IPS-11a (cell line): ENCODE data around the gene PDZD2.

Experiments
- H3K4me3 ChIP-seq: one replicate; pipeline ENCODE4 v1.5.1; 2013; ENCODE audit warnings: low read depth, low read length, control low read depth

Gene PDZD2

DNA sequence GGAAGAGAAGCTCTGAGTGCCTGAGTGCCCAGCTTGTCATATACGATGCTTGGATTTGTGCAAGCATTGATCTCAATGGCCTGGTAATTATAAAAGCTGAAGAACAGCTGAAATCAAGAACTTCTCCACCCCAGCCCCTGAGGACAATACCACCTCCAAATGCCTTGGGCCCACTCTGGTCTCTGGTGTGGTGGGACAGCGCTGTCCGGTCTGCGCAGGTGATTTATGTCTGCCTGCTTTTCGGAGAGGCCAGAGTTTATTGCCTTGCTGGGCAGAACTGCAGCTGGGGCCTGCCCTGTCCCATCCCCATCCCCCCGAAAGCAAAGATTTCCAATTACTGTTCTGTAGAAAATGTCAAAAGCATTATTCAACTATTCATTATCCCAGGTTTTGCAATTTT is 1.1 kb upstream of the PDZD2 start:
- no peak overlapping the region for H3K4me3 ChIP-seq

DNA sequence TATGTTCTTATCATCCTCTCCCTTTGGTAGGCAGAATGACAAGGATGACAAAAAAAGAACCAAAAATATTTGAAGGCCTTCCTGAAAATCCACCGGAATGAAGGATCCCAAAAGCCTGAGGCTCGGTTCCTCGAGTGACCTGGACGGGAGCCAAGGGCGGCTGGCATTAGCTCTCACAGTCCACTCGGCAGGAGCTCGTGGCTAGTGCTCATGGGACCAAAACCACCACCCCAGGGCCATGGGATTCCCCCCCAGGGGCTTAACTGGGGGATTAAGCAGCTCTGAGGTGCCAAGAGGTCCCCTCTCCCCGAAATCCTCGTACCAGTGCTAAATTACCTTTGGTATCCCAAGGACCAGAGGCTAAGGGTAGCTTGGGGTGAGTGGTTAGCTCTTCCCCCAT is 586 bp upstream of the PDZD2 start:
- H3K4me3 ChIP-seq: peak overlapping the region; percentile 66

DNA sequence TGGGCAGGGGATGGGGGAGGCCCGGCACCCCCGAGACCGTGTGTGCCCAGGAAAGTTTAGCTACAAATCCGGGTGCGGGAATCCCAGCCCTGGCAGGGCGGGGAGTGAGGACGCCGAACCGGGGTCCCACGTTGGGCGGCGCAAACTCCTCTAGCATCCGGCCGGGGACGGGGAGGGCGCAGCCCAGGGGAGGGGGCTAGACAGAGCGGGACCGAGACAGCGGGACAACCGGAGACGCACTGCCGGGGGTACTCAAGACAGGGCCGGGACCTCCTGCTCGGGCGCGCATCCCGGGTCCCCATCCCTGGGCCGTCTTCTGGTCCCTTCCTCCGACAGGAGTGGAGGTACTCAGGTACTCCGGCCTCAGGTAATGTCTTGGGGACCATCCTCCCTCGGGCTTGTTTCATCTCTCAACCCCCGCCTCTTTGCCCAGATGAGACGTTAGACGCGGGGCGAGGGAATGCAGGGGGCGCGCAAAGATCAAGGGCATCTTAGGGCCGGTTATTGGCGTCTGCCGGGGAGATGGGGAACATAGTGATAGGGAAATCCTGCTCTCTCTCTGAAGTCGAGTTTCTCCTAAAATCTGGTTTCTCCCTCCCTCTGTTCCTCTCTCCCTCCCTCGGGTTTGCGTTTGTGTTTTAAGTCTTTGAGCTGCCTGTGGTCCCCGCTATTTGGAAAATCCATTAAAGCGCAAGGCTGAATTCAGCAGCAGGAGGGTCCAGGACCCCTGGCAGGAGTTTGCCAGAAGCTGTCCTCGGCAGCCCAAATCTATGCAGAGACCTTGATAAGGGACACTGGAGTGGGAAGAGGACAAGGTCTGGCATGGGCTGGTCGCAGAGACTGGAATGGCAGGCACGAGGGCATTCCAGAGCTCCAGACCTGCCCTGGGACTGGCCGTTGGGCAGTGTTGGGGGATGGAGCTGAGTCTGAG is 815 bp downstream of the PDZD2 start:
- H3K4me3 ChIP-seq: peak overlapping the region; percentile 66

DNA sequence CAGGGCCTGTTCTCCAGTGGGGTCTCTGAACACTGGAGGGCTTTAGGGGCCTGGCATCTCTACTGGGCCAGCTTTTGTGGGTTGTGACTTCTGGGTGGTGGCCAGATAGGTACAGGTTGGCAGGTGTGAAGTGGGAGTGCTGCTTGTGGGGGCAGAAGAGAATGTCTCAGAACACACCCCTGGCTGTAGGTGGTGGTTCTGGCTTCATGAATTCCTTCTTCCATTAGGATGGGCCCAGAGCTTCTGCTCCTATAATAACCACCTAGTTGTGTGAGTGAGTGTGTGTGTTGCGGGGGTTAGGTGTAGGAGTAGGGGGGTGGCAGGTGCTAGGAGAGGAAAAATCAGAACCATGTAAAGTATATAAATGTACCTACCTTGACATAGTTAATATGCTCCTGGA is 1.6 kb downstream of the PDZD2 start:
- no peak overlapping the region for H3K4me3 ChIP-seq

GRCh38 chr5:31641059-31641458 is 2.1 kb downstream of the PDZD2 start:
- no peak overlapping the region for H3K4me3 ChIP-seq

GRCh38 chr5:31641575-31641974 is 2.6 kb downstream of the PDZD2 start:
- no peak overlapping the region for H3K4me3 ChIP-seq

GRCh38 chr5:31645420-31646081 is 6.6 kb downstream of the PDZD2 start:
- no peak overlapping the region for H3K4me3 ChIP-seq

GRCh38 chr5:31648326-31648725 is 9.4 kb downstream of the PDZD2 start:
- no peak overlapping the region for H3K4me3 ChIP-seq

DNA sequence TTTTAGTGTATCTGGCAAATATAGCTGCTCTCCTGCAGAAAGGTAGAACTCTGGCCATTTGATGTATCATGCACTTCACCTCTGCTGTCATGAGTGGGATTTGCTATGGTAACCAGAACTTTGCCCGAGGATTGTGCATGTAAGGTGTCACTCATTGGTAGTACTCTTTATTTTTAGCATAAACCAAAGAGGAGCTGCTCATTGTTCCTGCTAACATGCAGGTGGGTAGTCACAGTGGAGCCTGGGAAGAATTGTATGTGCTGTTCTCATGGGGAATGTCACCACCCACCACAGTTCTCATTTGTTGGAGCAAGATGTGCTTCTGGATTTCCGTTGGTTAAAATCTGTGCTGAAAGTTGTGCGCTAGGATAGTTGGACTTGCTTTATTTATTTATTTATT is 12.3 kb downstream of the PDZD2 start:
- no peak overlapping the region for H3K4me3 ChIP-seq

DNA sequence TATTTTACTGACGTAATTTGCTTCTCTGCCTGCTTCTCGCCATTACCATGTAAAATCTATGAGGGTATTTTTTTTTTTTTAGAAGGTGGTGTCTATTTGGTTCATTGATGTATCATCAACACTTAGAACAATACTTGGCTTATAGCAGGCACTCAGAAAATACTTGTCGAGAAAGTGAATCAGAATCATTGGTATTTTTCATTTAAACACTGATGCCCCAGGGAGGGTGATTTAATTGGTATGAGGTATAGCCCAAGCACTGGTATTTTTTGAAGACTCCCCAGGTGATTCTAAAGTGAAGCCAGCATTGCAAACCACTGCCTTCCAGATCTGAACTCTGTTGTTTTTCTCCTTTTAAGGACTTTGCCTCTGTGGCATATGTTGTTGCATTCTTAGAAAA is 16.6 kb downstream of the PDZD2 start:
- no peak overlapping the region for H3K4me3 ChIP-seq

- no peak overlapping the region for H3K4me3 ChIP-seq
Observed at GRCh38 chr5:31656806-31657205, 17.9 kb downstream of the PDZD2 start.

GRCh38 chr5:31657315-31657979 is 18.5 kb downstream of the PDZD2 start:
- H3K4me3 ChIP-seq: no peak overlapping the region

DNA sequence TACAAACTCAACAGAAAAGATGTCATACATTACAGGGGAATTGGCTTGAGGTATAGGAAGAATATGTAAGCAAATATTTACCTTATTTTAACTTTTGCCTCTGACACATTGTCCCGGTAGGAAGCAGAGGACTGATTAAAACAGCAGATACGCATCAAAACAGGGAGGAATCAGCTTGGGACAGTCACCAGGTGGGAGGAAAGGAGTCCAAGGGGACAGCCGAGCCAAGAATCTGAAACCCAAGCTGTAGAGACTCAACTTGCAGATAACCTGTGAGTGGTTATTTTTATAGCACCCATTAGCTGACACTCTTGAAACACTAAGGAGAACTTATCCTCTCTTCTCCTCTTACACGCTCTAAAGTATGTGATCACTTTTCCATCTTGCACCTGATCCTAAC is 22.3 kb downstream of the PDZD2 start:
- no peak overlapping the region for H3K4me3 ChIP-seq

GRCh38 chr5:31663519-31663918 is 24.6 kb downstream of the PDZD2 start:
- H3K4me3 ChIP-seq: no peak overlapping the region

DNA sequence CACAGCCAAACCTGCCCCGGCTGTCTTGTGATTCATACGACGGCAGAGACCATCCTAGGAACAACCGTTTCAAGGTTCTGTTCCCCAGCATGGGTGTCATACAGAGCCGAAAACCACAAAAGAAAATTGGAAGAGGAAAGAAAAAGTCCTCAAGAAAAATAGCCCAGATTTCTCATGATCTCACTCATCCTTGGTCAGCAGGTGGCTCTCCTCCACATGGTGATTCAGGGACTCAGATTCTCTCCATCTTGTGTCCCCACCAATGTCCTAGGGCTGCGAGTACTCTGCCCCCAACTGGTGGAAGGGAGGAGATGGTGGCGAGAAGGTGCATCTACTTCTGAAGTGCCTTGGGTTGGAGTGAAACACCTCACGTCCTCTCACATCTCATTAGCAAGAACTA is 25.6 kb downstream of the PDZD2 start:
- no peak overlapping the region for H3K4me3 ChIP-seq

DNA sequence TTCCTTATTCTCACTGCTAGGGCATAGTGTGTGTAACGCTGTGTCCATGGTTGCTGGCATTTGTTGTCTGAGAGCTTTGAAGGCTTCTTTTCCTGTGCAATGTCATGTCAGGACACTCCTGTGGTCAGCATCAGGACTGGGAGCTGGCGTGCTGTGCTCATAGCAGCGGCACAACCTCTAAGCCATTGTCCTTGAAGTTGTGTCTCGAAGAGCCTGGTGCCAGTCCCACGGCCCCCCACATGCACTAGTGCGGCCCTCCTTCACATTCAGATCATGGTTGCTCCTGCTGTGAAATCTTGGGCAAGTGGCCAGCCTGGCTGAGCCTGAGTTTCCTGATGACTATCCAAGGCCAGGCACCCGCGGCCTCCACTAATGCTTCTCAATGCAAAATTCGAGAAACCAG is 32.4 kb downstream of the PDZD2 start:
- H3K4me3 ChIP-seq: no peak overlapping the region

DNA sequence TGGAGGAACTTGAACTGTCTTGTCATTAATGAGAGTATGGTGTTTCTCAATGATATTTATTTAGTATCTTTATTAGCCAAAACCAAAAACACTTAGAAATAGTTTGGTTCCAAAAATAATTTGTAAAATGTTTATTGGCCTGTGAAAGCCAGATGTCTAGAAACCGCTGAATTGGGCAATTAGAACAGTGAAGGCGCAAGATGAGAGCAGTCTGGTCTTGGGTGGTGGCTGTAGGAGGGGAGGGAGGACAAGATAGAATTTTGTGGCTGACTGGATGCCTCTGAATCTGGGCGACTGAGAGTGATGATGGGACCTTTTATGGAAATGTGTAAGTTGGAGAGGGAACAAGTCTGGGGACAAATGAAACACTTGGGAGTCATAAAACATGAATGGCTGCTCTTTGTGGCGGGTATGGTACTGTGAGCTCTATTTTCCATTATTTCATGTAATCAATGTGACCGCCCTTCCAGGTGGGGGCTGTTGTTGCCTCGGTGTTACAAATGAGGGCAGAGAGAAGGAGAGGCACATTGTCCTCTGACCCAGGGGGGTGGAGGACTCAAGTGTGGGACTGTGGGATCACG is 35.5 kb downstream of the PDZD2 start:
- H3K4me3 ChIP-seq: no peak overlapping the region

GRCh38 chr5:31675472-31675871 is 36.5 kb downstream of the PDZD2 start:
- H3K4me3 ChIP-seq: no peak overlapping the region

GRCh38 chr5:31678180-31678579 is 39.2 kb downstream of the PDZD2 start:
- H3K4me3 ChIP-seq: no peak overlapping the region

- no peak overlapping the region for H3K4me3 ChIP-seq
Observed at GRCh38 chr5:31680528-31680927, 41.6 kb downstream of the PDZD2 start.

DNA sequence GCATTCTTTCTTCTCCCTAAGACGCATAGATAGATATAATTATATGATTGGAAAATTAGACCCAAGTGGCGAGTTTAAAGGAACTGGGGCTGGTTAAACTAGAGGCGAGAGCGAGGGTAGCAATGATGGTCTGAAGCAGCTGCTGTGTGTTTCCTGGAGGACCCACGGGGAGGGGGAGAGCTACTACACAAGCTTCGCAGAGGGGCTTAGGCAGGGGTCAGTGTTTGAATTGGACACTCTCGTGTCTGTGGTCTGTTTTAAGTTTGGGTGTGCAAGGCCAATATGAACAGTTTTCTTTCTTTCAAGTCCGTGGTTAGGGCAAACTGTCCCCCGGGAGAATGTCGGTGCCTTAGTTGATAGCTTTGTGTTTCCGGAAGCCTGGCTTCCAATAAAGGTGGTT is 43.1 kb downstream of the PDZD2 start:
- no peak overlapping the region for H3K4me3 ChIP-seq
